Mesodermal cell (in vitro differentiated cells): ENCODE data around the gene CD300E.

ENCODE experiments used
- H3K27ac ChIP-seq: 2 replicates; pipeline ENCODE4 v1.7.0; 2013; ENCODE audit warnings: mild to moderate bottlenecking, low read depth, low read length, moderate library complexity; ENCODE audit not compliant: severe bottlenecking
- H3K36me3 ChIP-seq: 2 replicates; pipeline ENCODE4 v1.7.1; 2013; ENCODE audit warnings: mild to moderate bottlenecking, low read length, moderate library complexity; ENCODE audit not compliant: control insufficient read depth, insufficient read depth
- H3K4me1 ChIP-seq: one replicate; pipeline ENCODE4 v1.7.1; 2013; ENCODE audit warnings: mild to moderate bottlenecking, low read length; ENCODE audit not compliant: insufficient read depth, control insufficient read depth, poor library complexity, severe bottlenecking
- H3K4me3 ChIP-seq: 2 replicates; pipeline ENCODE4 v1.7.0; 2013; ENCODE audit warnings: low read length, control low read depth, mild to moderate bottlenecking; ENCODE audit not compliant: insufficient read depth, poor library complexity, severe bottlenecking; ENCODE audit errors: extremely low read depth
- H3K9me3 ChIP-seq: 2 replicates; pipeline ENCODE4 v1.7.1; 2013; ENCODE audit warnings: mild to moderate bottlenecking, low read length, moderate library complexity; ENCODE audit not compliant: control insufficient read depth
- WGBS, 2 experiments: methylation state at CpG; one replicate each; pipeline ENCODE4 v1.1.5; 2013; ENCODE audit warnings: missing lambda C conversion rate in 2 of 2; ENCODE audit not compliant: insufficient coverage in 2 of 2; 5-methylcytosine and 5-hydroxymethylcytosine counted together

Gene CD300E

GRCh38 chr17:74646231-74646630 is 22.7 kb upstream of the CD300E start:
- Histone ChIP-seq H3K4me1 (no peaks in the 10 kb centered on the region), H3K36me3 (no peaks in the 10 kb centered on the region), H3K9me3 (no peaks in the 10 kb centered on the region), H3K4me3 (no peak overlapping the region), H3K27ac (no peak overlapping the region)
- 61 to 87% methylated on average over 3 of the region's 3 CpGs for WGBS, 2 experiments

GRCh38 chr17:74645010-74645409 is 21.5 kb upstream of the CD300E start:
- H3K9me3 ChIP-seq = no peaks in the 10 kb centered on the region
- no peak overlapping the region for H3K4me3 ChIP-seq
- H3K27ac ChIP-seq = no peak overlapping the region
- no peaks in the 10 kb centered on the region for H3K4me1 ChIP-seq
- 84% methylated on average over 2 of the region's 2 CpGs; no CpG with 5 or more reads in 1 of the 2 experiments for WGBS, 2 experiments
- no peaks in the 10 kb centered on the region for H3K36me3 ChIP-seq

- WGBS, 2 experiments = 83 to 87% methylated on average over 2 of the region's 2 CpGs
- no peaks in the 10 kb centered on the region for H3K4me1 ChIP-seq
- no peaks in the 10 kb centered on the region for H3K36me3 ChIP-seq
- no peaks in the 10 kb centered on the region for H3K9me3 ChIP-seq
- no peak overlapping the region for H3K4me3 ChIP-seq
- no peak overlapping the region for H3K27ac ChIP-seq
Measured at GRCh38 chr17:74644419-74644818, 20.9 kb upstream of the CD300E start.

DNA sequence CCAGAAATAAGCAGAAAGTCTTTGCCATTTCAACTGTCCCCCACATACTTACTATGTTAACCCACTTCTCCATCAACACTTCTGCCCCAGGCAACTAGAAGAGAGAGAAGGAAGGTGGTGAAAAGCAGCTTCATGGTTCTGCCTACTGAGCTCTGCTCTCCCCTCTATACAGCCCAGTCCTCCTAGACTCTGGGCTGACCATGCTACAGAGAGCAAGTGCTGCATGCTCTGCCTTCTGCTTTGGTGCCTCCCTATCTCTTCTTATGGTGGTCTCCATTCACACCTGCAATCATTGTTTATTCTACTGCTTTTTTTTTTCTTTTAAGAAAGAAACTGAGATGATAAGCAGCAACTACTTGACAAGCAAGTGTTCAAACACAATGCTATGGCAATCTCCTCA is 20.3 kb upstream of the CD300E start:
- Histone ChIP-seq H3K4me3 (no peak overlapping the region), H3K27ac (no peak overlapping the region), H3K36me3 (no peaks in the 10 kb centered on the region), H3K9me3 (no peaks in the 10 kb centered on the region), H3K4me1 (no peaks in the 10 kb centered on the region)

DNA sequence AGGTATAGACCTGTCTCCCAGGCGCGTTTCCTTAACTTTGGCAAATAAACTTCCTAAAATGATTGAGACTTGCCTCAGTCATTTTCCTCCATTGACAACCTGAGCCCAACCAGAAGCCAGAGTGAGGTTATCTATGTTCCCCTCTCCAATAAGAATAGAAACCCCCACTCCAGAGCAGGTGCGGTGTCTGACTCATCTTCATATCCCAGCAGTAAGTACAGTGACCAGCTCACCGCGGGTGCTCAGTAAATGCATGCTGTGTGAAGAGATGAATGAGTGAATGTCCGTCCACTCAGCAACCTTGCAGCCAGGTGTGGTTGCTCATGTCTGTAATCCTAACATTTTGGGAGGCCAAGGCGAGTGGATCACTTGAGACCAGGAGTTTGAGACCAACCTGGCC is 19.5 kb upstream of the CD300E start:
- 67 to 95% methylated on average over 2 to 4 of the region's 7 CpGs for WGBS, 2 experiments
- no peak overlapping the region for H3K4me3 ChIP-seq
- no peaks in the 10 kb centered on the region for H3K4me1 ChIP-seq
- H3K27ac ChIP-seq = no peak overlapping the region
- H3K9me3 ChIP-seq = no peaks in the 10 kb centered on the region
- H3K36me3 ChIP-seq = no peaks in the 10 kb centered on the region

DNA sequence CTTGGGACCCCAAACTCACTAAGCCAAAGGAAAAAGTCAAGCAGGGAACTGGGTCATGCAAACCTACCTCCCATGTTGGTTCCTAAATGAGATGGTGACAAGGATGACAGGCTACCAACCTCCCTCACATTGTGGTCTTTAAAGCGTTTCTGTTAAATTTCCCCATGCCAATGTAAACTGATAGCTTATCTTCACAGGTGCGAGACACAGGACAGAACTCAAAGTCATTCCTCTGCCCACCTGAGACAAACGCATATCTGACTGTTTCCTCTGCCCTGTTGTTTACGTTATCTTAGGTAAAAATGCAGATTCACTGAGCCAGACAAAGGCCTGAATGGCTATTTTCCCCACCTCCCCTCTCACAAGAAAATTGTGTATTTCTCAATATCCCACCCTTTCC is 19.0 kb upstream of the CD300E start:
- Histone ChIP-seq H3K36me3 (no peaks in the 10 kb centered on the region), H3K4me3 (no peak overlapping the region), H3K27ac (no peak overlapping the region), H3K4me1 (peaks cover 4% of the 10 kb centered on the region), H3K9me3 (no peaks in the 10 kb centered on the region)
- 66 to 79% methylated on average over 3 to 4 of the region's 4 CpGs for WGBS, 2 experiments

DNA sequence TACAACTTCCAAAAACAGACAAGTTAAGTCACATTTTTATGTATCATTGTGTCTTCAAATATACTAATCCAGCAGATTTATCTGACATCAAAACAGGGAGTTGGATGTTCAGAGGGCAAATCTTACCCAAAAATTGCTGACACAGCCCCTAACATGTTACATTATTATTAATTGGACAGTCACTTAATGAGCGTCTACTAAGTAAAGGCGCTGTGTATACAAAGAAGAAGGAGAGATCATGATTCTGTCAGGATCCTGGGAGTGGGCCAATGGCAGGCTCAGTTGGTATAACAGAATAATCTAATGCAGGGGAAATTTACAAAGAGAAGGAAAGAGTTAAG is 18.4 kb upstream of the CD300E start:
- H3K9me3 ChIP-seq = no peaks in the 10 kb centered on the region
- no peak overlapping the region for H3K4me3 ChIP-seq
- H3K4me1 ChIP-seq = peaks cover 9% of the 10 kb centered on the region
- no peak overlapping the region for H3K27ac ChIP-seq
- WGBS, 2 experiments = 89 to 93% methylated on average over 2 of the region's 2 CpGs
- H3K36me3 ChIP-seq = no peaks in the 10 kb centered on the region

- no peak overlapping the region for H3K27ac ChIP-seq
- WGBS, 2 experiments = 81 to 84% methylated on average over 5 to 6 of the region's 6 CpGs
- H3K4me1 ChIP-seq = peaks cover 12% of the 10 kb centered on the region
- H3K36me3 ChIP-seq = no peaks in the 10 kb centered on the region
- H3K4me3 ChIP-seq = no peak overlapping the region
- H3K9me3 ChIP-seq = no peaks in the 10 kb centered on the region
Measured at GRCh38 chr17:74641224-74641957, 17.9 kb upstream of the CD300E start.

DNA sequence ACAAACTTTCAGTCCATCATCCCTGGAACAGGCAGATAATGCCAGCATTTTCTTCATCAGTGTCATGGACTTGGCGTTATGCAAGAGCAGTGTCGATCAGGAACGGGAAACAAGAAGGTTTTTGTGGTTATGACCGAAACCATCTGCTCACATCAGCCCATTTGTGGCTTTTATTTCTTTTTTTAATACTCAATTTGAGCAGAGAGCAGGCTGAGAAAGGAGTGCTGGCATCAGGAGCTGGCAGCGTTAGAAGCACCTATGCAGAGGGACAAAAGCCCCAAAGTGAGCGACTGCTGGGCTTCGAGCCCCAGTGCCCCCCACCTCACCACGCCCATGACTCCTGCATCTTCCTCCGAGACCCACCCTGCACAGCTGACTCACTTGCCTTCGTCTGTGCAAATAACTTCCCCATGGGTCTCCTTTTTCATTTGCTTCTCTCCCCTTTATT is 16.2 kb upstream of the CD300E start:
- Histone ChIP-seq H3K36me3 (no peaks in the 10 kb centered on the region), H3K27ac (no peak overlapping the region), H3K9me3 (no peaks in the 10 kb centered on the region), H3K4me1 (peaks cover 22% of the 10 kb centered on the region), H3K4me3 (no peak overlapping the region)
- WGBS, 2 experiments = 91 to 95% methylated on average over 9 to 10 of the region's 10 CpGs

DNA sequence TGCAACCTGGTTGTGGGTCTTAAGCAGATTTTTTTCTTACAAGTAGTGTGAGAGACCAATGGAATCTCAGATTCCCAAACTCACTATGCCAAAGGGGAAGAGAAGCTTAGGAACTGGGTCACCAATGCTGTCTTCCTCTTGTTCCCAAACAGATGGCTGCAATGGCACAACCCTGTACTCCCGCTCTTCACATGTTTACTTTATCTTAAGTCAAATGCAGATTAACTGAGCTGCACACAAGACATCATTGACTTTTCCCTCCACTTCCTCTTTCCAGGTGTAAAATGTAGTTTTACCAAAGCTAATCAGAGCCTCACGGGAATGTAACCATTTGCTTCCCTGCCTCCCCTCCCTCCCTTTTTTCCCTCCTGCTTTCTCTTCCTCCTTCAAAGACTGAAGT is 14.4 kb upstream of the CD300E start:
- Histone ChIP-seq H3K9me3 (no peaks in the 10 kb centered on the region), H3K4me3 (no peak overlapping the region), H3K27ac (no peak overlapping the region), H3K4me1 (peaks cover 29% of the 10 kb centered on the region), H3K36me3 (no peaks in the 10 kb centered on the region)
- WGBS, 2 experiments = 80 to 100% methylated on average over 2 of the region's 2 CpGs

DNA sequence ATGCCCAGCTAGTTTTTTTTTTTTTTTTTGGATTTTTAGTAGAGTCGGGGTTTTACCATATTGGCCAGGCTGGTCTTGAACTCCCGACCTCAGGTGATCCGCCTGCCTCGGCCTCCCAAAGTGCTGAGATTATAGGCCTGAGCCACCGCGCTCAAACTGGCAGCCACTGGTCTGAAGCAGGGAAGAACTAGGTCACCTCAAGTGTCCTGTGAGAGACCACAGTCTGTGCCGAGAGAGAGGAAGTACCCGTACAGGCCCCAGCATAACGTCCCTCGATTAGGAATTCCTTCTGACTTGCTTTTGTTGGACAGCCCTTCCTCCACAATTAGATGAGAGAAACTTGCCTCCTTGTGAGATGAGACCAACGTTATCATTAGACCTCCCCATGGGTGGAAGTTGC is 13.7 kb upstream of the CD300E start:
- H3K4me1 ChIP-seq = peaks cover 36% of the 10 kb centered on the region
- no peaks in the 10 kb centered on the region for H3K36me3 ChIP-seq
- WGBS, 2 experiments = 91 to 97% methylated on average over 7 to 10 of the region's 11 CpGs
- H3K27ac ChIP-seq = no peak overlapping the region
- no peaks in the 10 kb centered on the region for H3K9me3 ChIP-seq
- H3K4me3 ChIP-seq = no peak overlapping the region
